SU-DHL-6 (cell line): ENCODE data around the gene WDR88.
A peak's percentile ranks its signal among the peaks of the same experiment; 100 is the strongest.
"Not testable (repeated sequence)": the region's sequence is repeated elsewhere in the genome, so short reads cannot be mapped to it uniquely, and the experiment has no call there.

Experiments used
- H2AFZ ChIP-seq: fragments of 200-600 bp; sonication (generic); 2 replicates; pipeline ENCODE4 v1.6.1; 2014; ENCODE audit warnings: low read depth, mild to moderate bottlenecking, moderate library complexity, mixed read lengths, antibody characterized with exemption, low read length; ENCODE audit not compliant: severe bottlenecking
- H3F3A ChIP-seq: fragments of 200-600 bp; shearing (Covaris generic); 2 replicates; pipeline ENCODE4 v1.6.0; 2016; ENCODE audit warnings: antibody characterized with exemption, mild to moderate bottlenecking; ENCODE audit not compliant: insufficient read depth
- H3K27ac ChIP-seq: fragments of 200-600 bp; sonication (generic); 2 replicates; pipeline ENCODE4 v1.5.1; 2016; ENCODE audit warnings: low read depth, mild to moderate bottlenecking, low read length, moderate library complexity, mixed read lengths
- H3K27me3 ChIP-seq: fragments of 200-600 bp; sonication (generic), shearing (Covaris generic); 2 replicates; pipeline ENCODE4 v1.6.0; 2014; ENCODE audit warnings: mild to moderate bottlenecking, low read length
- H3K36me3 ChIP-seq: fragments of 200-600 bp; sonication (generic); 2 replicates; pipeline ENCODE4 v1.6.1; 2014; ENCODE audit warnings: mild to moderate bottlenecking, low read length, mixed read lengths
- H3K4me2 ChIP-seq: fragments of 300-600, 200-600 bp; shearing (Covaris generic), sonication (generic); 2 replicates; pipeline ENCODE4 v1.6.0; 2014; ENCODE audit warnings: low read length, low read depth, mild to moderate bottlenecking; ENCODE audit not compliant: poor library complexity, severe bottlenecking
- H3K4me3 ChIP-seq: fragments of 200-600 bp; sonication (generic); 2 replicates; pipeline ENCODE4 v1.5.1; 2014; ENCODE audit warnings: antibody characterized with exemption, low read length, mild to moderate bottlenecking, mixed read lengths; ENCODE audit not compliant: insufficient read depth, poor library complexity, severe bottlenecking
- H3K79me2 ChIP-seq: fragments of 200-600 bp; sonication (generic); 2 replicates; pipeline ENCODE4 v1.6.1; 2014; ENCODE audit warnings: mild to moderate bottlenecking, low read length, moderate library complexity; ENCODE audit not compliant: insufficient read depth
- H3K9ac ChIP-seq: fragments of 200-600 bp; sonication (generic); 2 replicates; pipeline ENCODE4 v1.7.0; 2014; ENCODE audit warnings: mild to moderate bottlenecking, low read length
- H3K9me2 ChIP-seq: fragments of 200-600 bp; sonication (generic); replicated peaks from 2 replicates; pipeline ENCODE4 v1.6.1; 2014; ENCODE audit warnings: low read length; ENCODE audit not compliant: insufficient read depth
- H3K9me3 ChIP-seq: fragments of 200-600 bp; sonication (generic); 2 replicates; pipeline ENCODE4 v1.6.1; 2014; ENCODE audit warnings: low read length, mixed read lengths; ENCODE audit not compliant: insufficient read depth
- H4K20me1 ChIP-seq: fragments of 200-600 bp; sonication (generic); 2 replicates; pipeline ENCODE4 v1.6.1; 2014; ENCODE audit warnings: low read depth, mild to moderate bottlenecking, antibody characterized with exemption, low read length, moderate library complexity, mixed read lengths
- EZH2phosphoT487 ChIP-seq: fragments of 200-600 bp; sonication (generic), shearing (Covaris generic); conservative IDR thresholded peaks from 2 replicates; pipeline ENCODE4 v1.6.1; 2018; ENCODE audit warnings: mild to moderate bottlenecking, antibody characterized with exemption, low read length, moderate library complexity, mixed read lengths
- TF ChIP-seq, protein P1 (sequence below): fragments of 200-600 bp; sonication (generic); IDR thresholded peaks from one replicate; pipeline ENCODE4 v1.5.1; 2017; ENCODE audit warnings: antibody characterized with exemption, mild to moderate bottlenecking, low read length, moderate library complexity; ENCODE audit not compliant: insufficient read depth, poor library complexity, severe bottlenecking

WDR88 gene

DNA sequence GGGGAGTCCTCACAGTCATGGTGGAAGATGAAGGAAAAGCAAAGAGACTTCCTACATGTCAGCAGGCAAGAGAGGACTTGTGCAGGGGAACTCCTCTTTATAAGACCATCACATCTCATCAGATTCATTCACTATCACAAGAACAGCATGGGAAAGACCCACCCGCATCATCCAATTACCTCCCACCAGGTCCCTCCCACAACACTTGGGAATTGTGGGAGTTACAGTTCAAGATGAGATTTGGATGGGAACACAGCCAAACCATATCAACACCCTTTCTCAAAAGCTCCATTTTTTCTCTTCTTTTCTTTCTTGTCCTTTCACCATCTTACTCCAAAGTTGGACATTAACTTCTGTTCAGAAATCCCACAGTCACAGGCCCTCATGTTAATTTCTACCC, 57.5 kb downstream of the WDR88 start:
- no peak overlapping the region for H3K27ac ChIP-seq
- no peak overlapping the region for H2AFZ ChIP-seq

DNA sequence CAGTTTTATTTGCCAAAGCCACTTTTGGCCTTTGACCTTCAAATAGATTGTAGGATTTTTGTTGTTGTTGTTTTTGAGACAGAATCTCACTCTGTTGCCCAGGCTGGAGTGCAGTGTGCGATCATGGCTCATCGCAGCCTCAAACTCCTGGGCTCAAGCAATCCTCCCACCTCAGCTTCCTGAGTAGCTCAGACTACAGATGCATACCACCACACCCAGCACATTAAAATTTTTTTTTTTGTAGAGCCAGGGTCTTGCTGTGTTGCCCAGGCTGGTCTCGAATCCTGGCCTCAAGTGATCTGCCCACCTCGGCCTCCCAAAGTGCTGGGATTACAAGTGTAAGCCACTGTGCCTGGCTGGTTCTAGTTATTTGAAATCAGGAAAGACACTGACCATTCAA, 59.2 kb downstream of the WDR88 start:
- not testable (repeated sequence) for H3K79me2 ChIP-seq, H3K27me3 ChIP-seq, H3K9me3 ChIP-seq, H2AFZ ChIP-seq, H3K36me3 ChIP-seq, H3F3A ChIP-seq, H3K4me3 ChIP-seq, H3K27ac ChIP-seq, H3K9me2 ChIP-seq, H3K9ac ChIP-seq, H3K4me2 ChIP-seq, H4K20me1 ChIP-seq

More for the DNA sequence above, 57.5 kb downstream of the WDR88 start:
- H3K9me2 ChIP-seq, result no peaks in the 10 kb centered on the region
- no peaks in the 10 kb centered on the region for H3K27me3 ChIP-seq
- no peak overlapping the region for H3K4me3 ChIP-seq
- no peaks in the 10 kb centered on the region for H3K79me2 ChIP-seq
- TF ChIP-seq EZH2phosphoT487, result no peak
- TF ChIP-seq, protein P1, sequence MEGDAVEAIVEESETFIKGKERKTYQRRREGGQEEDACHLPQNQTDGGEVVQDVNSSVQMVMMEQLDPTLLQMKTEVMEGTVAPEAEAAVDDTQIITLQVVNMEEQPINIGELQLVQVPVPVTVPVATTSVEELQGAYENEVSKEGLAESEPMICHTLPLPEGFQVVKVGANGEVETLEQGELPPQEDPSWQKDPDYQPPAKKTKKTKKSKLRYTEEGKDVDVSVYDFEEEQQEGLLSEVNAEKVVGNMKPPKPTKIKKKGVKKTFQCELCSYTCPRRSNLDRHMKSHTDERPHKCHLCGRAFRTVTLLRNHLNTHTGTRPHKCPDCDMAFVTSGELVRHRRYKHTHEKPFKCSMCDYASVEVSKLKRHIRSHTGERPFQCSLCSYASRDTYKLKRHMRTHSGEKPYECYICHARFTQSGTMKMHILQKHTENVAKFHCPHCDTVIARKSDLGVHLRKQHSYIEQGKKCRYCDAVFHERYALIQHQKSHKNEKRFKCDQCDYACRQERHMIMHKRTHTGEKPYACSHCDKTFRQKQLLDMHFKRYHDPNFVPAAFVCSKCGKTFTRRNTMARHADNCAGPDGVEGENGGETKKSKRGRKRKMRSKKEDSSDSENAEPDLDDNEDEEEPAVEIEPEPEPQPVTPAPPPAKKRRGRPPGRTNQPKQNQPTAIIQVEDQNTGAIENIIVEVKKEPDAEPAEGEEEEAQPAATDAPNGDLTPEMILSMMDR, result no peak
- H3K9me3 ChIP-seq, result no peaks in the 10 kb centered on the region
- no peak overlapping the region for H3K4me2 ChIP-seq
- no peaks in the 10 kb centered on the region for H3K36me3 ChIP-seq
- no peaks in the 10 kb centered on the region for H4K20me1 ChIP-seq
- H3K9ac ChIP-seq, result no peak overlapping the region
- no peaks in the 10 kb centered on the region for H3F3A ChIP-seq

DNA sequence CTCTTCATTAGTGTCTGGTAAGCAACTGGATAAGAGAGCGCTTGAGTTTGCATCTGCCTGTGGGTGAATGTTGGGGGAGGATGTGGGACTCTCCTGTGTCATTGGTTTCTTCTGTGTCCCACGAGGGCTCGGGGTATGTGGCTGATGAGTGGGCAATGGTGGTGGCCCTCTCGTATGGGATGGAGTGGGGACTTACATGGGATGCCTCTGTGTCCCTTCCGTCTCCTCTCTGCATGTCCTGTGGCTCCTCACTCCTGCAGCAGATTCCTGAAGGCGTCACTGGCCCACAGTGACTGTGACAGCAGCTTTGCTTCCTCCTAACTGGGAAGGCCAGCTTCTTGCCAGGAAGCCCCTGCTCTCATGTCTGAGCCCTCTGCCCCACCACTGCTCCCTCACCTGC, 59.6 kb downstream of the WDR88 start:
- Histone ChIP-seq H3K9ac (no peak overlapping the region), H4K20me1 (no peaks in the 10 kb centered on the region), H3K9me2 (no peaks in the 10 kb centered on the region), H3K79me2 (no peaks in the 10 kb centered on the region), H3F3A (no peaks in the 10 kb centered on the region), H2AFZ (no peak overlapping the region), H3K27me3 (no peaks in the 10 kb centered on the region), H3K9me3 (no peaks in the 10 kb centered on the region), H3K27ac (no peak overlapping the region), H3K4me3 (no peak overlapping the region), H3K36me3 (no peaks in the 10 kb centered on the region), H3K4me2 (no peak overlapping the region)
- TF ChIP-seq, protein P1, result no peak
- no peak for TF ChIP-seq EZH2phosphoT487

DNA sequence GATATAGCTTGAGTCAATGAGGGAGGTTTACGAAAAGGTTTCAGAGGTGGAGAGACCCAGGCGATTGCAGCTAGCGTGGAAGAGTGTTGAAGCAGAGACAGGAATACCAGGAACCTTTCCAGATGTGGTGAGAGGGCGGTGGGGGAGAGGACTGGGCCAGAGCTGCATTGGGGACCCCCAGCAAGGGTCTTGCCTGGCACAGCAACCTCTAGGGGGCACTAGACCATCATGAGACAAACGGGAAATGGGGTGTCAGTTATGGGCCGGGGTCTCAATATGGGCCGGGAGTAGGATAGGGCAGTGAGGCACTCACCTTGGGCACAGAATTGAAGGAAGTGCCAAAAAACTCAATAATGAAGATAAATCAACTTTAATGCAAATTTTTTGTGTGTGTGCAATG, 60.1 kb downstream of the WDR88 start:
- Histone ChIP-seq H4K20me1 (no peaks in the 10 kb centered on the region), H2AFZ (no peak overlapping the region), H3F3A (no peaks in the 10 kb centered on the region), H3K9ac (no peak overlapping the region), H3K27me3 (no peaks in the 10 kb centered on the region), H3K36me3 (no peaks in the 10 kb centered on the region), H3K9me2 (no peaks in the 10 kb centered on the region), H3K4me3 (no peak overlapping the region), H3K9me3 (no peaks in the 10 kb centered on the region), H3K27ac (no peak overlapping the region), H3K4me2 (no peak overlapping the region), H3K79me2 (no peaks in the 10 kb centered on the region)
- TF ChIP-seq, protein P1, result peak; percentile 13
- no peak for TF ChIP-seq EZH2phosphoT487
